Caco-2 (cell line): ENCODE measurements around the gene SNX32. TPM values are rescaled to one million over a fixed set of nuclear protein-coding genes. Genes with fewer than 3 reads are reported as not detected.
A peak's percentile ranks its signal among the peaks of the same experiment; 100 is the strongest.

Source experiments
- BruUV-seq: library from RNA; stranded (reverse); fragments of 400-500 nt; replicated peaks from 2 replicates; lab custom pipeline; 2021; lab: Mats Ljungman, UMichigan
- CTCF ChIA-PET: fragments of 300-600 bp; sonication (Branson Sonifier 250); formaldehyde crosslinking; loops from one replicate; lab custom pipeline; 2022; ENCODE audit warnings: antibody characterized with exemption; lab: Charles Lee
- POLR2A ChIA-PET: fragments of 300-600 bp; sonication (Branson Sonifier 250); formaldehyde crosslinking; loops from one replicate; lab custom pipeline; 2022; ENCODE audit warnings: antibody characterized with exemption; lab: Charles Lee
- DNase-seq, 2 experiments: peaks; one replicate each; pipeline versions ENCODE4 v3.0.0 to v3.0.0-alpha.2; 2020 to 2022
- H3K27me3 ChIP-seq: replicated peaks from 2 replicates; pipeline ENCODE4 v1.6.0; 2011; ENCODE audit warnings: low read length; ENCODE audit not compliant: control insufficient read depth, insufficient read depth
- H3K36me3 ChIP-seq: 2 replicates; pipeline ENCODE4 v1.5.1; 2011; ENCODE audit warnings: low read length; ENCODE audit not compliant: control insufficient read depth, insufficient read depth
- H3K4me1 ChIP-seq: fragments of 250-450 bp; sonication (Bioruptor Pico); 2 replicates; pipeline ENCODE4 v1.5.1; 2020; ENCODE audit warnings: mild to moderate bottlenecking
- H3K4me3 ChIP-seq: 2 replicates; pipeline ENCODE4 v1.5.1; 2011; ENCODE audit warnings: low read depth, mild to moderate bottlenecking, control low read depth, low read length
- H3K9me3 ChIP-seq: fragments of 250-450 bp; sonication (Bioruptor Pico); 2 replicates; pipeline ENCODE4 v1.5.1; 2020; ENCODE audit warnings: mild to moderate bottlenecking, moderate library complexity
- H3K27ac Mint-ChIP-seq: one replicate; pipeline ENCODE4 v1.8.0; 2022; ENCODE audit warnings: mixed read lengths; ENCODE audit not compliant: unreplicated experiment
- H3K27me3 Mint-ChIP-seq: one replicate; pipeline ENCODE4 v1.8.0; 2022; ENCODE audit warnings: mixed read lengths; ENCODE audit not compliant: insufficient read depth, unreplicated experiment
- H3K36me3 Mint-ChIP-seq: one replicate; pipeline ENCODE4 v1.8.0; 2022; ENCODE audit warnings: mild to moderate bottlenecking, mixed read lengths; ENCODE audit not compliant: insufficient read depth, unreplicated experiment
- H3K4me1 Mint-ChIP-seq: one replicate; pipeline ENCODE4 v1.8.0; 2022; ENCODE audit warnings: low read depth, mixed read lengths; ENCODE audit not compliant: unreplicated experiment
- H3K4me3 Mint-ChIP-seq: one replicate; pipeline ENCODE4 v1.8.0; 2022; ENCODE audit warnings: mild to moderate bottlenecking, moderate library complexity, mixed read lengths; ENCODE audit not compliant: unreplicated experiment
- H3K9me3 Mint-ChIP-seq: one replicate; pipeline ENCODE4 v1.8.0; 2022; ENCODE audit warnings: mixed read lengths; ENCODE audit not compliant: unreplicated experiment
- CTCF ChIP-seq, 2 experiments: fragments of 200-600 bp in 1 of 2; IDR thresholded peaks; 1 replicate in 1 of 2; 2 replicates in 1 of 2; pipeline versions ENCODE4 v1.5.1 to v1.8.0; 2011 to 2022; ENCODE audit warnings: antibody characterized with exemption in 1 of 2, control low read depth in 1 of 2, inconsistent platforms in 1 of 2, low read depth in 1 of 2, low read length in 1 of 2, mild to moderate bottlenecking in 1 of 2, moderate library complexity in 1 of 2; ENCODE audit not compliant: insufficient read depth in 1 of 2, severe bottlenecking in 1 of 2, unreplicated experiment in 1 of 2
- intact Hi-C: fragments of 100-400 bp; cut with micrococcal nuclease; formaldehyde crosslinking; loops from one replicate; pipeline ENCODE4 v1.10.0; 2022; ENCODE audit not compliant: unreplicated experiment
- total RNA-seq: library from RNA; stranded (reverse); gene quantifications from 2 replicates; pipeline ENCODE4 v1.2.3, GENCODE V29; 2022

SNX32 gene
- total RNA-seq, 1 experiment from 2014 or later = not detected

- POLR2A ChIA-PET = interaction anchor here (0.5 to 0.6 kb wide), 2 partner anchors 117 to 151 kb away, joined by 3 to 5 read pairs; partner anchors contain the start of genes BANF1 and EIF1AD
- peak in 1 of 2 experiments; percentile 56 for DNase-seq
Observed at GRCh38 chr11:65851083-65851579, 17.4 kb downstream of the SNX32 start.

GRCh38 chr11:65851811-65852507 lies 18.2 kb downstream of the SNX32 start:
- CTCF ChIA-PET = interaction anchor here (0.6 to 2.9 kb wide), 5 partner anchors 8 to 166 kb away, joined by 3 to 8 read pairs (median 6); partner anchors contain the start of genes CCDC85B and MUS81
- intact Hi-C loops = no loop called here
- no peak overlapping the region for H3K4me3 ChIP-seq
- 0 out of 2 replicates have a peak, but pooled peaks cover 3% of the 10 kb centered on the region for H3K9me3 ChIP-seq
- peaks cover 39% of the 10 kb centered on the region for H3K4me1 Mint-ChIP-seq
- H3K4me3 Mint-ChIP-seq = no peak overlapping the region
- H3K27me3 Mint-ChIP-seq = no peaks in the 10 kb centered on the region
- H3K27me3 ChIP-seq = no peaks in the 10 kb centered on the region
- peaks cover 74% of the 10 kb centered on the region for H3K36me3 Mint-ChIP-seq
- no peak for TF ChIP-seq CTCF (IDR thresholded peaks at IDR 0.05; ENCODE audit: insufficient read depth in 1 of 2, low read depth in 1 of 2, low read length in 1 of 2, severe bottlenecking in 1 of 2, unreplicated experiment in 1 of 2)
- peak in 1 of 2 experiments; percentile 39 for DNase-seq
- peaks cover 12% of the 10 kb centered on the region; the same call in 1 of the 2 replicates for H3K36me3 ChIP-seq
- BruUV-seq = no TSS peak
- POLR2A ChIA-PET = interaction anchor here (0.6 to 1.4 kb wide), 3 partner anchors 36 to 117 kb away, joined by 3 to 7 read pairs (median 3); partner anchors contain the start of gene FIBP
- peaks cover 25% of the 10 kb centered on the region for H3K4me1 ChIP-seq
- H3K9me3 Mint-ChIP-seq = no peaks in the 10 kb centered on the region
- peak overlapping the region; percentile 65 for H3K27ac Mint-ChIP-seq

More at GRCh38 chr11:65851083-65851579, 17.4 kb downstream of the SNX32 start:
- Histone ChIP-seq H3K4me3 (no peak overlapping the region), H3K36me3 (peaks cover 12% of the 10 kb centered on the region; the same call in 1 of the 2 replicates), H3K9me3 (0 out of 2 replicates have a peak, but pooled peaks cover 3% of the 10 kb centered on the region), H3K27me3 (no peaks in the 10 kb centered on the region), H3K4me1 (peaks cover 20% of the 10 kb centered on the region)
- CTCF ChIA-PET = interaction anchor here (0.6 to 2.9 kb wide), 4 partner anchors 9 to 165 kb away, joined by 3 to 8 read pairs (median 7); partner anchors contain the start of genes CCDC85B, FIBP and MUS81
- no peak overlapping the region for H3K4me3 Mint-ChIP-seq
- peaks cover 70% of the 10 kb centered on the region for H3K36me3 Mint-ChIP-seq
- intact Hi-C loops = no loop called here
- no TSS peak for BruUV-seq
- peaks cover 31% of the 10 kb centered on the region for H3K4me1 Mint-ChIP-seq
- no peaks in the 10 kb centered on the region for H3K9me3 Mint-ChIP-seq
- H3K27me3 Mint-ChIP-seq = no peaks in the 10 kb centered on the region
- peak; percentile 50 to 56 for TF ChIP-seq CTCF (IDR thresholded peaks at IDR 0.05; ENCODE audit: insufficient read depth in 1 of 2, low read depth in 1 of 2, low read length in 1 of 2, severe bottlenecking in 1 of 2, unreplicated experiment in 1 of 2)
- H3K27ac Mint-ChIP-seq = peak overlapping the region; percentile 65
